Measurements from ENCODE around the gene PSENEN.
"Not testable (repeated sequence)": the region's sequence is repeated elsewhere in the genome, so short reads cannot be mapped to it uniquely, and the experiment has no call there.

The PSENEN gene

GRCh38 chr19:35752746-35753350 lies 7.4 kb downstream of the PSENEN start:
- no peak for FAIRE-seq

- no peak for FAIRE-seq
Measured at GRCh38 chr19:35753634-35754369, 8.4 kb downstream of the PSENEN start.

- FAIRE-seq = no peak
Measured at GRCh38 chr19:35754370-35755130, 9.1 kb downstream of the PSENEN start.

GRCh38 chr19:35755131-35755549 lies 9.7 kb downstream of the PSENEN start:
- FAIRE-seq = no peak

- no peak for FAIRE-seq
Measured at GRCh38 chr19:35755550-35756376, 10.3 kb downstream of the PSENEN start.

GRCh38 chr19:35756377-35757230 lies 11.2 kb downstream of the PSENEN start, which contains the start of gene HSPB6:
Gene HSPB6 (minus strand): TSS chr19:35757029. CDS start chr19:35757008, 21 bp downstream.
- FAIRE-seq = no peak

GRCh38 chr19:35757231-35757748 lies 11.8 kb downstream of the PSENEN start:
- FAIRE-seq = no peak

GRCh38 chr19:35757749-35758608 lies 12.5 kb downstream of the PSENEN start, which contains the start of gene PROSER3:
Gene PROSER3 (plus strand): TSS chr19:35758176. CDS start chr19:35758216, 40 bp downstream.
- FAIRE-seq = peak; percentile 99

GRCh38 chr19:35759697-35760096 lies 14.2 kb downstream of the PSENEN start:
- FAIRE-seq = no peak

GRCh38 chr19:35760711-35761349 lies 15.4 kb downstream of the PSENEN start:
- no peak for FAIRE-seq

GRCh38 chr19:35764432-35765315 lies 19.2 kb downstream of the PSENEN start:
- FAIRE-seq = no peak

- FAIRE-seq = no peak
Measured at GRCh38 chr19:35766571-35767104, 21.2 kb downstream of the PSENEN start.

- FAIRE-seq = no peak
Measured at GRCh38 chr19:35767288-35768081, 22.0 kb downstream of the PSENEN start.

GRCh38 chr19:35768082-35768421 lies 22.6 kb downstream of the PSENEN start:
- FAIRE-seq = no peak

- FAIRE-seq = not testable (repeated sequence)
Measured at GRCh38 chr19:35772362-35772761, 26.9 kb downstream of the PSENEN start.

- no peak for FAIRE-seq
Measured at GRCh38 chr19:35773020-35773806, 27.8 kb downstream of the PSENEN start.

Data from islet of Langerhans (tissue), 1 donor.